Hepatocyte (in vitro differentiated cells): ENCODE measurements around the gene F2R.

Experiments
- CTCF ChIP-seq: fragments of 200-600 bp; sonication (generic); IDR thresholded peaks from 2 replicates; pipeline ENCODE4 v1.5.1; 2016; ENCODE audit warnings: antibody characterized with exemption, mild to moderate bottlenecking; ENCODE audit not compliant: poor library complexity
- EZH2 ChIP-seq: fragments of 200-600 bp; sonication (generic); IDR thresholded peaks from 2 replicates; pipeline ENCODE4 v1.6.1; 2016; ENCODE audit warnings: antibody characterized with exemption, mild to moderate bottlenecking, borderline replicate concordance

GRCh38 chr5:76692651-76693050 is 23.3 kb upstream of the F2R start:
- no peak for TF ChIP-seq CTCF
- no peak for TF ChIP-seq EZH2
